WERI-Rb-1 (cell line): ENCODE measurements around the gene SLC7A6.

Experiments
- DNase-seq: peaks from one replicate; pipeline ENCODE4 v3.0.0-alpha.2; 2020
- H3K27ac ChIP-seq: fragments of 250-450 bp; sonication (Bioruptor Pico); 2 replicates; pipeline ENCODE4 v1.5.1; 2020; ENCODE audit warnings: mild to moderate bottlenecking, moderate library complexity
- H3K27me3 ChIP-seq: fragments of 250-450 bp; sonication (Bioruptor Pico); 2 replicates; pipeline ENCODE4 v1.5.1; 2021; ENCODE audit warnings: mild to moderate bottlenecking, low read depth, moderate library complexity; ENCODE audit not compliant: insufficient read depth, severe bottlenecking
- H3K36me3 ChIP-seq: fragments of 250-450 bp; sonication (Bioruptor Pico); 2 replicates; pipeline ENCODE4 v1.5.1; 2020; ENCODE audit warnings: mild to moderate bottlenecking, moderate library complexity
- H3K4me3 ChIP-seq: 2 replicates; pipeline ENCODE4 v1.5.1; 2011; ENCODE audit warnings: low read depth, mild to moderate bottlenecking, control low read depth, low read length
- H3K9me3 ChIP-seq: fragments of 250-450 bp; sonication (Bioruptor Pico); 2 replicates; pipeline ENCODE4 v1.5.1; 2021; ENCODE audit warnings: mild to moderate bottlenecking, moderate library complexity; ENCODE audit not compliant: severe bottlenecking
- CTCF ChIP-seq: IDR thresholded peaks from 2 replicates; pipeline ENCODE4 v1.5.1; 2011; ENCODE audit warnings: low read depth, mild to moderate bottlenecking, control low read depth, inconsistent platforms, low read length

The SLC7A6 gene

GRCh38 chr16:68232335-68232734, 32.0 kb upstream of the SLC7A6 start:
- TF ChIP-seq CTCF, result no peak
- Histone ChIP-seq H3K4me3 (no peak overlapping the region), H3K27me3 (no peaks in the 10 kb centered on the region), H3K36me3 (peaks cover 20% of the 10 kb centered on the region), H3K9me3 (no peaks in the 10 kb centered on the region), H3K27ac (no peak overlapping the region)
- no peak for DNase-seq

GRCh38 chr16:68233085-68233834, 31.1 kb upstream of the SLC7A6 start:
- Histone ChIP-seq H3K4me3 (no peak overlapping the region), H3K36me3 (peaks cover 18% of the 10 kb centered on the region), H3K27me3 (no peaks in the 10 kb centered on the region), H3K27ac (no peak overlapping the region), H3K9me3 (no peaks in the 10 kb centered on the region)
- no peak for TF ChIP-seq CTCF
- no peak for DNase-seq

- no peak overlapping the region for H3K4me3 ChIP-seq
- DNase-seq, result no peak
These were observed 30.5 kb upstream of the SLC7A6 start for GRCh38 chr16:68233835-68234187.

GRCh38 chr16:68234188-68235107, 29.9 kb upstream of the SLC7A6 start:
- Histone ChIP-seq H3K27me3 (no peaks in the 10 kb centered on the region), H3K36me3 (peaks cover 8% of the 10 kb centered on the region), H3K4me3 (no peak overlapping the region), H3K9me3 (no peaks in the 10 kb centered on the region), H3K27ac (no peak overlapping the region)
- TF ChIP-seq CTCF, result no peak
- no peak for DNase-seq

More at GRCh38 chr16:68233835-68234187, 30.5 kb upstream of the SLC7A6 start:
- H3K9me3 ChIP-seq, result no peaks in the 10 kb centered on the region
- no peak overlapping the region for H3K27ac ChIP-seq
- TF ChIP-seq CTCF, result no peak
- no peaks in the 10 kb centered on the region for H3K27me3 ChIP-seq
- peaks cover 13% of the 10 kb centered on the region for H3K36me3 ChIP-seq

GRCh38 chr16:68235108-68235886, 29.0 kb upstream of the SLC7A6 start:
- Histone ChIP-seq H3K27me3 (no peaks in the 10 kb centered on the region), H3K4me3 (no peak overlapping the region), H3K27ac (no peak overlapping the region), H3K36me3 (no peaks in the 10 kb centered on the region; the same call in 1 of the 2 replicates), H3K9me3 (no peaks in the 10 kb centered on the region)
- DNase-seq, result no peak
- TF ChIP-seq CTCF, result no peak
